Left hindlimb (tissue), 1 donor: Measurements from ENCODE around the gene NAV2.

Experiments
- DNase-seq: peaks from one replicate; pipeline ENCODE4 v3.0.0-alpha.2; 2018

Gene NAV2

GRCh38 chr11:19840961-19841360 lies 128.3 kb downstream of the NAV2 start:
- DNase-seq, result no peak

- no peak for DNase-seq
Measured at GRCh38 chr11:19842505-19842904, 129.9 kb downstream of the NAV2 start.

DNA sequence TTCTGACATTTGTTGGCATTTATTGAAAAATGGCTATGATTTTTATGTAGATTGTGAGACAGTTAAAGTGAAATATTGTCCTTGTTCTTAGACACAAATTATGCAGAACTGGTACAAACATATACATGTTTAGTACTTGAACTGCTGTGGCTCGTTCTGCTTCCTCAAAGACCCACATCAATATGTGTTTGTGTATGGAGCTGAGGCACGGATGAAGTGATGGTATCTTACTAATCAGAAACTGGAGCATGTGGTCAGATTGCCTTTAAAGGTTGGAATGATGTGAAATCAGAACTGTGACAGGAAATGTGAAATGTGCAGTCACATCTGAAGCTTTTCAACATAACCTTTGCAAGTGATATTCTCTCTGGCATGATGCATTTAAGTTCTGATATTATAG lies 130.4 kb downstream of the NAV2 start:
- DNase-seq, result no peak

- DNase-seq, result no peak
Measured at GRCh38 chr11:19844012-19844411, 131.4 kb downstream of the NAV2 start.

DNA sequence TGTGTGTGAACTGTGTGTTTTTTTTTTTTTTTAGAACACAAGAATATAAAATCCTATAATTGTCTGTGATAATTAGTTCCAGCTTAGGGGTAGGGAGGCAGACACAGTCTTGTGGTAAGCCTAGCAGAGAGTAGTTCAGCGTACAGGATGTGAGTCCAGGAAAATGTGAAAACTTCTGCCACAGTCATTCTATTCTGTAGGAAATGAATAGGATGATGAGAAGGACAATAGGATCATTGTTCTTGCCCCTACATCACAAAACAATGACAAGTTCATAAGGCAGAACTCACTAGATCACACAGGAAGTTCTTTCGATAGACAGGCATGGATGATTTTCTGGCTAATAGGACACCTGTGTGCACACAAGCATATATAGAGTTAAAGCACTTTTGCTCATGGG lies 132.2 kb downstream of the NAV2 start:
- no peak for DNase-seq

DNA sequence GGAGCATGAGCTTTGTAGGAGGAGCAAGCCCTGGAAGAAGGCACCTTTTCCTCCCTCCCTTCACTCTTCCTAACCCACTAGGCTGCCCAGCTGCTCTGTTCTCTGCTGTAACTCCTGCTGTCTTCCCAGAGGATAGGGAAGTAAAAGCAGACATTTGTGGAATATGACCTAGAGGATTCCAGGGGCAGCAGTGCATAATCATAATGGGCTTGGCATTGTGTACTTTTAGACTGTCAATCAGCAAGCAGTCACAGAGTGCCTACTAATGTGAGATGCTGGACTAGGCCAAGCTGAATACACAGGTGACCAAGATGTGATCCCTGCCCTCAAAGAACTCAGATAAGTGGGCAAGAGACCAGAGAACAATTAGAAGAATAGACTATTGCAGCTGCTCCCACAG lies 133.0 kb downstream of the NAV2 start:
- no peak for DNase-seq

DNA sequence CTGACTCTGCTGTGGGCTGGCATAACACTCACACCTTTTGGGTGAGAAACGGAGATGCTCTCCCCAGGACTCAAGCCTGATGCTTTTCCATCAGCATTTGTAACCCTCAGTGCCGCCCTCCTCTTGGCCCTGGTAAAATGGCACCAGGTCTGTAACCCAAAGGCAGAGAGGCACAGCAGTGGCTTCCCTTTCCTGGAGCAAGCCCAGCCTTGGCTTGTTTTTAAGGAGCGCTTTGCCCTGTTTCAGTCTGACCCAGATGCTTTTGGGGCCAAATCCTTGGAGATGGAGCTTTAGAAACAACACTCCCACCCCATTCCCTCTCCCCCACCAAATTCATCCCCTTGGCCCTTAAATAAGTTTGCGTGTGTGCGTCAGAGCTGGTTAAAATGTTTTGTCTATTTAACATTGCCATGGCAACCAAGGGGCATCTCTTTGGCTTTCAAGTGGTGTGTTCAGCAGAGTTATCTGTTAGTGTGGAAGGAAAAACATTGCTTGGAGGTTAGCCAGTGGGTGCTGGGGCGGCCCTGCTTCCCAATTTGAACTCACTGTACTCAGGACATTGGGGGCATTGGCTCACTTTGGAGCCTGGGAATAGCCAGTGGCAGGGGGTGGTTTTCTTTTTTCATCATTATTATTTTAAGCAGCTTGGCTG lies 134.1 kb downstream of the NAV2 start:
- DNase-seq, result no peak

DNA sequence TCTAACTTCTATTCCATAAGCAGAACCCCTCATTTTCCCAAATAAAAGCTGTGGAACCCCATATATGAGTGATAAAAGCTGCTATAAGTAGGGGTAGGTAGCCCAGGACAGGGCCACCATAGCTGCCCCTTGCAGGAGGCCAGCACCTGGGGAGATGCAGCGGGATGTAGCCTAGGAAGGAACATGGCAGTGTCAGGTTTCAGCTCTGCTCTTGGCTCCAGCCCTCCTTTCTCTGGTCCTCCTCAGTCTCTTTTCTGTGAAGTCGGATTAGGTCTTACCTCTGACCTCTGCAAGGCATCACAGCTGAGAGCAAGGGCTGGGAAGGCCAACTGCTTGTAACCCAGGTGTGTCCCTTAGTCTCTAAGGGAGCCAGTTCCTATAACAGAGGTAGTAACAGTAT lies 135.6 kb downstream of the NAV2 start:
- DNase-seq, result no peak

DNA sequence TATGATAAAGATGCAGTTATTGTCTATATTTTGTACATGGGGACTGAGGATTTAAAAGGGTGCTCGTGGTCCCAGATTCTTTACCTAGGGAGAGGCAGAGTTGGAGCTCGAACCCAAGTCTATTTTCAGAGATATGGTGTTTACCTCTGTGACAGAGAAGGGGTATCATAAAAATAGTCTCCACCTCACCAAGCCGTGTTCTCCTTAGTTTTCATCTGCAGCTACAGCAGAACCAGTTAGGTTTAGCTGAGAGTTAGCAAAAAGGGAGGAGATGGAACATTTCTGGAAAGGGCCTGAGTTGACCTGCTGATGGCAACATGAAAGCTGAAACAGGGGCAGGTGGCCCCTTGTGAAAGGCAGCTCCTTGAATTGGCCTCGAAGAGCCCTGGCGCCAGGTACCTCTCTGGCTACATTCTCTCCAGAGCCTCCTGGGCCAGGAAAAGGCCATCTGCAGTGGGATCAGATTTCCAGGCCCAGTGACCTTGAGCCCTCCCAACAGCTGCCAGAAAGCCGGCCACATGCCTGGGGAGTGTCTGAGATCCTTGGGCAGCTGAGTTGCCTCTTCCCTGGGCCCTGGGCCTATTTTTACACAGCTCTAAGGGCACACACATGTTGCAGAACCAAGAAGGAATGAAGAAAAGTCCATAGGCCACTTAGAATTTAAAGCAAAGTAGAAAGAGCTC lies 136.6 kb downstream of the NAV2 start:
- DNase-seq, result no peak

- DNase-seq, result no peak
Measured at GRCh38 chr11:19849947-19850593, 137.4 kb downstream of the NAV2 start.

DNA sequence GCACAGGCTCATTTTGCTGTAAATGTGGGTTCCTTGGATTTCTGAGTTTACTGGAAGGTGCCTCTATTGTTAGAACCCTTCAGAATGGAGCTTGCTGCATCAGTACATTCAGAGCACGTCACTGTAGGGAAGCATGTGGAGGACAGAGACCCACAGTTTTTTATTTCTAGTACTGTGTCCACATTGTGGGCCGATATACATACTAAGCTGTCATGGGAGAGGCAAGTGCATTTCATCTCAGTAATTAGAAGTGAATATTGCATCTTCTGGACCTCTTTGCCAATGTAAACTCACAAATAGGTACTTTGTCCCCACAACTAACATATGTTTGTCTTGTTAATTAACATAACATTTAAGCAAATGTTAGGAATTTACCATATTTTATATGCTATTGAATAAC lies 139.7 kb downstream of the NAV2 start:
- DNase-seq, result no peak

- no peak for DNase-seq
Measured at GRCh38 chr11:19853016-19853415, 140.4 kb downstream of the NAV2 start.

- no peak for DNase-seq
Measured at GRCh38 chr11:19853920-19854319, 141.3 kb downstream of the NAV2 start.

DNA sequence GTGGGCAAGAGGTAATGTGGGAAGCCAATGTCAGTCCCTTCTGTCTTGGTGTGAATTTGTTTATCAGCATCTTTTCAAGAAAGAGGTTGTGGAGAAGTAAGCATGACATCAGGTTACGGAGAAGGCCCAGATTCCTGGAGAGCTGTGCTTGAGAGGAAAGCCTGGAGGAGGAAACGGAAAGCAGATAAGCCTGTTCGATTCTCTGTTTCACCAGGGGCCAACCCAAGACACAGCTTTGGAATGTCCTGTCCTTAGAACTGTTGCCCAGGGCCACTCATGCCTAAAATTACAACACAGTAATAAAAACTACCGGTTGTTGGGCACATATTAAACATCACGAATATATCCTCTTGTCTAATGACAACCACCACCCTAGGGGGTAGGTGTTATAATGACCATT lies 148.5 kb downstream of the NAV2 start:
- DNase-seq, result no peak

DNA sequence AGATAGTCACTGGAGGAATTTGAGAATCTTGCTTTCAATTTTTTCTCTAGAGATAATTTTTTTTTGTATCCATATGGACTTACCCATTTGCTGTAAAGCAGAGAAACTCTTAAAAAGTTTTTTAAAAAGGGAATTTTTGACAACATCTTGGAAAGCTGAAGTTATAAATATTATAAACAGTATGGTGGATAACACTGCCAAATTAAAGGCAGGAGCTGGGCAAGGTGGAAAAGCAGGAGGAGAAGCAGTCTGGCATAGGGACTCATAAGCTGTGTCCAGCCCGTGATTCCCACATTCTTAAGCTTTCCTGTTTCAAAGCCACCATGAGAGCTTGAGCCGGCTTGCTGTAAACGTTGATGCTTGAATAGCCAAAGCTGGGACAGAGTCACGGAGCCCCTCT lies 149.5 kb downstream of the NAV2 start:
- DNase-seq, result no peak

- no peak for DNase-seq
Measured at GRCh38 chr11:19864141-19865140, 151.8 kb downstream of the NAV2 start.

GRCh38 chr11:19866037-19866436 lies 153.4 kb downstream of the NAV2 start:
- DNase-seq, result no peak

GRCh38 chr11:19866521-19866920 lies 153.9 kb downstream of the NAV2 start:
- DNase-seq, result no peak

DNA sequence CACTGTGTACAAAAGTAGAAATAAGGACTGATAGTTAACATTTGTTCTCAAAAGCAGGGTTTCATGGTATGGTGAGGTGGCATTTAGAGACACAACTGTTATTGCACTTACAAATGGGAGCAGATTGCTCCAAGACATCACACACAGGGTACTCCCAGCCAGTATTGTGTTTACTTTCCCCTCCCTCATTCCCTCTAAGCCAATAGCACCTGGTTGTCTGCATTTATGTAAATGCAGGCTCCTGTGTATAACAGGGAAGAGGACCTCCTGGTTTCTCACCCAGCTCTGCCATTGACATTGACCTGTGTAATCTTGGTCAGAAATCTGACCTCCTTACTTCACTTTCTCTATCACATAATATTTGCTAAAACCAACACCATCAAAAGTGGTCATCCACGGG lies 154.4 kb downstream of the NAV2 start:
- no peak for DNase-seq

DNA sequence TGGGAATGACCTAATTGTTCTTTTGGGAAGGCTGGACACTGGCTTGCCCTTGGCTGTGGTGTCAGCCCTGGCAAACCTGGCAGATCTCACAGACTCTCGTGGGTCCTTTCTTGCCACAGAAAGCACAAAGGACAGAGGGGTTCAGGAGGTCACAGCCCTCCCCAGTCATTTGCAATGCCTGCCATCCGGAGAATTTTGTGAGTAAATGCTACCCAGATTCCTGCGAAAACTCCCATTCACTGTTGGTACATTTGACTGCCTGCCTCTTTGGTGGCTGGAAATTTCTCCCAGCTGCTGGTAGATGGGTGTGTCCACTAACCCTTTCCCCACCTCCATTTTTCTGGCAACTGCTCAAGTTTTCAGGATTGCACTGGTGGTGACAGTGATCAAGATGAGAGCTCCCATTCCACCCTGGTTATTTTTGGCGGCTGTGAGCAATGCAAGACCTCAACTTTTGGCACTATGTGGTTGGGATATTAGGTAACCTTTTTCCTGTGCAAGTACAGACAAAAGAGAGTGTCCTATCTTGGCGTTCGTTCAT lies 155.7 kb downstream of the NAV2 start:
- no peak for DNase-seq

DNA sequence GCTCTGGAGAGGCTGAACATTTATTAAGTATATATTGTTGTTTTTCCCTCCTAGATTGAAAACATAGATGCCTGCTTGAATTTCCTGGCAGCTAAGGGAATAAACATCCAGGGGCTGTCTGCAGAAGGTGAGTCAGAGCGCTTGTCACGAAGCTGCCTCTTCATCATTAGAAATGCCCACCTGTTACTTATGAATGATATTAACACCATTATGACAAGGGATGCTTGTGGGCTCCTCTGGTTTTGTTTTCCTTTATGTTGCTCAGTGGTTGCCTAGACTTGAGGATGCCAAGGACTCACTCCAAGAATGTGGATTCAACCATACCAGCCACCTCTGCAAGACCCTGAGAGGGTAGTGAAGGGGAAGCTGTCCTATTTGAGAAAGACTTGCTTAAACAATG lies 156.2 kb downstream of the NAV2 start:
- DNase-seq, result no peak

- no peak for DNase-seq
Measured at GRCh38 chr11:19869466-19869865, 156.8 kb downstream of the NAV2 start.
